Neuron (in vitro differentiated cells): Measurements from ENCODE around the gene SLC39A6.
"Not testable (repeated sequence)": the region's sequence is repeated elsewhere in the genome, so short reads cannot be mapped to it uniquely, and the experiment has no call there.

ENCODE experiments used
- H2AFZ ChIP-seq: one replicate; pipeline ENCODE4 v1.6.1; 2013; ENCODE audit warnings: low read depth, mild to moderate bottlenecking, inconsistent platforms, low read length, moderate library complexity
- H3K27me3 ChIP-seq: one replicate; pipeline ENCODE4 v1.6.1; 2013; ENCODE audit warnings: low read length; ENCODE audit not compliant: insufficient read depth
- H3K36me3 ChIP-seq: one replicate; pipeline ENCODE4 v1.6.1; 2013; ENCODE audit warnings: low read length; ENCODE audit not compliant: insufficient read depth
- H3K4me1 ChIP-seq: one replicate; pipeline ENCODE4 v1.6.1; 2013; ENCODE audit warnings: low read length; ENCODE audit not compliant: insufficient read depth
- H3K4me3 ChIP-seq: 2 replicates; pipeline ENCODE4 v1.5.1; 2013; ENCODE audit warnings: mild to moderate bottlenecking, low read length, moderate library complexity
- H3K9me3 ChIP-seq: one replicate; pipeline ENCODE4 v1.6.1; 2013; ENCODE audit warnings: low read length

The SLC39A6 gene

GRCh38 chr18:36130039-36130831, 1.1 kb upstream of the SLC39A6 start:
- Histone ChIP-seq H3K4me1 (peaks cover 22% of the 10 kb centered on the region), H3K9me3 (no peaks in the 10 kb centered on the region), H3K36me3 (peaks cover 31% of the 10 kb centered on the region), H3K4me3 (peak overlapping the region; percentile 78), H2AFZ (peak overlapping the region; percentile 85), H3K27me3 (no peaks in the 10 kb centered on the region)

GRCh38 chr18:36128907-36129299, 237 bp downstream of the SLC39A6 start:
- peaks cover 22% of the 10 kb centered on the region for H3K4me1 ChIP-seq
- peak overlapping the region; percentile 78 for H3K4me3 ChIP-seq
- H3K9me3 ChIP-seq: no peaks in the 10 kb centered on the region
- H3K27me3 ChIP-seq: no peaks in the 10 kb centered on the region
- H3K36me3 ChIP-seq: peaks cover 36% of the 10 kb centered on the region
- H2AFZ ChIP-seq: peak overlapping the region; percentile 85

GRCh38 chr18:36128530-36128870, 640 bp downstream of the SLC39A6 start:
- Histone ChIP-seq H3K9me3 (no peaks in the 10 kb centered on the region), H3K4me3 (peak overlapping the region; percentile 78), H2AFZ (peak overlapping the region; percentile 85), H3K27me3 (no peaks in the 10 kb centered on the region), H3K4me1 (peaks cover 22% of the 10 kb centered on the region), H3K36me3 (peaks cover 39% of the 10 kb centered on the region)

- H3K4me3 ChIP-seq: peak overlapping the region; percentile 78
- peak overlapping the region; percentile 85 for H2AFZ ChIP-seq
- H3K27me3 ChIP-seq: no peaks in the 10 kb centered on the region
- H3K36me3 ChIP-seq: peaks cover 41% of the 10 kb centered on the region
- peaks cover 22% of the 10 kb centered on the region for H3K4me1 ChIP-seq
- no peaks in the 10 kb centered on the region for H3K9me3 ChIP-seq
Measured at GRCh38 chr18:36127836-36128529, 1.2 kb downstream of the SLC39A6 start.

GRCh38 chr18:36126668-36127067, 2.5 kb downstream of the SLC39A6 start:
- H2AFZ ChIP-seq: no peak overlapping the region
- no peak overlapping the region for H3K4me3 ChIP-seq
- no peaks in the 10 kb centered on the region for H3K27me3 ChIP-seq
- H3K9me3 ChIP-seq: no peaks in the 10 kb centered on the region
- peaks cover 21% of the 10 kb centered on the region for H3K4me1 ChIP-seq
- peaks cover 54% of the 10 kb centered on the region for H3K36me3 ChIP-seq

GRCh38 chr18:36124841-36125240, 4.3 kb downstream of the SLC39A6 start:
- Histone ChIP-seq H3K9me3 (no peaks in the 10 kb centered on the region), H3K36me3 (peaks cover 70% of the 10 kb centered on the region), H3K4me3 (no peak overlapping the region), H2AFZ (no peak overlapping the region), H3K4me1 (peaks cover 11% of the 10 kb centered on the region), H3K27me3 (no peaks in the 10 kb centered on the region)

- Histone ChIP-seq H2AFZ (no peak overlapping the region), H3K27me3 (no peaks in the 10 kb centered on the region), H3K36me3 (peaks cover 89% of the 10 kb centered on the region), H3K9me3 (no peaks in the 10 kb centered on the region), H3K4me1 (no peaks in the 10 kb centered on the region), H3K4me3 (no peak overlapping the region)
Measured at GRCh38 chr18:36120297-36120696, 8.8 kb downstream of the SLC39A6 start.

- peaks cover 85% of the 10 kb centered on the region for H3K36me3 ChIP-seq
Measured at GRCh38 chr18:36116771-36117170, 12.4 kb downstream of the SLC39A6 start.

GRCh38 chr18:36114738-36115137, 14.4 kb downstream of the SLC39A6 start:
- peaks cover 86% of the 10 kb centered on the region for H3K36me3 ChIP-seq
- no peaks in the 10 kb centered on the region for H3K4me1 ChIP-seq
- H2AFZ ChIP-seq: no peak overlapping the region
- H3K9me3 ChIP-seq: no peaks in the 10 kb centered on the region
- no peaks in the 10 kb centered on the region for H3K27me3 ChIP-seq
- no peak overlapping the region for H3K4me3 ChIP-seq

More at GRCh38 chr18:36116771-36117170, 12.4 kb downstream of the SLC39A6 start:
- not testable (repeated sequence) for H3K27me3 ChIP-seq, H2AFZ ChIP-seq, H3K4me1 ChIP-seq, H3K4me3 ChIP-seq, H3K9me3 ChIP-seq

GRCh38 chr18:36114251-36114650, 14.9 kb downstream of the SLC39A6 start:
- H2AFZ ChIP-seq: no peak overlapping the region
- H3K36me3 ChIP-seq: peaks cover 89% of the 10 kb centered on the region

GRCh38 chr18:36112302-36112701, 16.8 kb downstream of the SLC39A6 start:
- peaks cover 90% of the 10 kb centered on the region for H3K36me3 ChIP-seq
- H2AFZ ChIP-seq: no peak overlapping the region
- no peak overlapping the region for H3K4me3 ChIP-seq
- H3K27me3 ChIP-seq: no peaks in the 10 kb centered on the region
- no peaks in the 10 kb centered on the region for H3K9me3 ChIP-seq
- H3K4me1 ChIP-seq: no peaks in the 10 kb centered on the region

More at GRCh38 chr18:36114251-36114650, 14.9 kb downstream of the SLC39A6 start:
- H3K9me3 ChIP-seq: no peaks in the 10 kb centered on the region
- no peak overlapping the region for H3K4me3 ChIP-seq
- no peaks in the 10 kb centered on the region for H3K27me3 ChIP-seq
- no peaks in the 10 kb centered on the region for H3K4me1 ChIP-seq

GRCh38 chr18:36109737-36110136, 19.4 kb downstream of the SLC39A6 start:
- no peak overlapping the region for H2AFZ ChIP-seq
- no peak overlapping the region for H3K4me3 ChIP-seq
- H3K9me3 ChIP-seq: no peaks in the 10 kb centered on the region
- H3K27me3 ChIP-seq: no peaks in the 10 kb centered on the region
- peaks cover 68% of the 10 kb centered on the region for H3K36me3 ChIP-seq
- H3K4me1 ChIP-seq: no peaks in the 10 kb centered on the region

GRCh38 chr18:36108601-36109000, 20.5 kb downstream of the SLC39A6 start:
- Histone ChIP-seq H2AFZ (no peak overlapping the region), H3K4me1 (no peaks in the 10 kb centered on the region), H3K36me3 (peaks cover 57% of the 10 kb centered on the region), H3K27me3 (no peaks in the 10 kb centered on the region), H3K4me3 (no peak overlapping the region), H3K9me3 (no peaks in the 10 kb centered on the region)
